ENCODE data around the gene SEL1L2.

SEL1L2 gene

DNA sequence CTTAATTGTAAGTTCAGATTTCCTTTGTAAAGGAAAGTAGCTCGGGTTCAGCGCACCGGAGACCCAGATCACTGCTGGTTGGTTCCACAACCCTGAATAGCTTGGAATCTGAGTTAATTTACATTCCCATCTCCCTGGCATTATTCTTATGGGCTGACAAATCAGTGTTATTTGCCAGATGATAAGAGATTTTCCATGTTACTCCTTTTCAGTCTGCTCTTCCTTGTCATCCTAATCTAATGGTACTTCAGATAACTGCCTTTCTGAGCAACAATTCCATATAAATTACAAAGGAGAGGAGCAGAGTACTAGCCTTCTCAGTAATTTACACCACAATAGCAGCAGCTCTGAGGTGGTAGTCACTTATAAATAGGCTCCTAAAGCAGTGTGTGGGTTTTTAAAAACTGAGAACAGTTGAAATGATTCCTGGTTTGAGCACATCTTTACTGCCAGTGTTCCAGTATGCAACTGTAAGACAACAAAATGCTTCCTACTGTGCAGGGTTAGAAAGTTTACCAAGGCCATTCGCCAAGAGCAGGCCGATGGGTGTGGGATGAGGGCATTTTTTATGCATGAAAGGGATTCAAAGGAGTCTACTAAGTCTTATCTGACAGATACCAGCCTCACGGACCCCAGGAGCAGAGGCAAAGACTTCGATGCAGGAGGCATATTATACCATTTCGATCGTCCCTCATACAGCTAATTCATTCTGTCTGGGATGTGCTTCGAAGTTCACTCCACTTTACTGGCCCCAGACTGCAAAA is 115.8 kb downstream of the SEL1L2 start:
- H3K4me1 ChIP-seq (ENCODE audit: control insufficient read depth in 1 of 2, insufficient read depth in 2 of 2, low read length in 2 of 2): no peaks in the 10 kb centered on the region
- no peaks in the 10 kb centered on the region for H3K27me3 ChIP-seq (ENCODE audit: control insufficient read depth in 1 of 2, insufficient read depth in 2 of 2, low read length in 2 of 2)
- no peak overlapping the region for H3K4me3 ChIP-seq (ENCODE audit: low read depth in 1 of 2, low read length in 2 of 2)
- no peak overlapping the region for H3K27ac ChIP-seq (ENCODE audit: low read depth, low read length)
- H3K36me3 ChIP-seq (ENCODE audit: control insufficient read depth in 1 of 2, insufficient read depth in 2 of 2, low read length in 2 of 2): no peaks in the 10 kb centered on the region
- no peaks in the 10 kb centered on the region for H3K9me3 ChIP-seq (ENCODE audit: control insufficient read depth in 1 of 2, low read length in 2 of 2)
- H3K9ac ChIP-seq (ENCODE audit: low read depth in 1 of 2, low read length in 2 of 2): no peak overlapping the region

GRCh38 chr20:13873831-13874230 is 116.6 kb downstream of the SEL1L2 start:
- no peak overlapping the region for H3K27ac ChIP-seq (ENCODE audit: low read depth, low read length)

DNA sequence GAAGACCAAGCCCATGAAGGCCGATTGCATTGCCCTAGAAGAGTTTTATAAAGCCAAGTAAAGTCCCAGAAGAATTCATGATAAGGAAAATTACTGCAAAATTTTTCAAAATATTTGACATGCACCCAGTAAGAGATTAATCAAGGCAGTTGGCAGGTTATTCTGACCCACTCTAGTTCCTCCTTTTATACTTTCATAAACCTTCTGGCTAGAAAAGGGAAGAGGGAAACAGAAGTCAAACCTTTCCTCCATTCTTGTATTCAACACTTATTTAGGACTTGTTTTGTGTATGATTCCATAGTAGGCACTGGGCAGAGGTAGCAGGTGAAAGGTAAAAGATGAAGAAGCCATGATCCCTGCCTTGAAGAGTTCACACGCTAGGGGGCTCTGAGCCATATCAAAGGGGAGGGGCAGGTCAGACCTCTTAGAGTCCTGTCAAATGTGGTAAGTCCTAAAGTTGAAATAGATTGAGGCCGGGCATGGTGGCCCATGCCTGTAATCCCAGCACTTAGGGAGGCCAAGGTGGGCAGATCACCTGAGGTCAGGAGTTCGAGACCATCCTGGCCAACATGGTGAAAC is 120.2 kb downstream of the SEL1L2 start:
- Histone ChIP-seq H3K9ac (ENCODE audit: low read depth in 1 of 2, low read length in 2 of 2) (no peak overlapping the region), H3K27me3 (ENCODE audit: control insufficient read depth in 1 of 2, insufficient read depth in 2 of 2, low read length in 2 of 2) (no peaks in the 10 kb centered on the region), H3K4me1 (ENCODE audit: control insufficient read depth in 1 of 2, insufficient read depth in 2 of 2, low read length in 2 of 2) (no peaks in the 10 kb centered on the region), H3K27ac (ENCODE audit: low read depth, low read length) (no peak overlapping the region), H3K9me3 (ENCODE audit: control insufficient read depth in 1 of 2, low read length in 2 of 2) (no peaks in the 10 kb centered on the region), H3K4me3 (ENCODE audit: low read depth in 1 of 2, low read length in 2 of 2) (no peak overlapping the region), H3K36me3 (ENCODE audit: control insufficient read depth in 1 of 2, insufficient read depth in 2 of 2, low read length in 2 of 2) (no peaks in the 10 kb centered on the region)

More at GRCh38 chr20:13873831-13874230, 116.6 kb downstream of the SEL1L2 start:
- H3K27me3 ChIP-seq (ENCODE audit: control insufficient read depth in 1 of 2, insufficient read depth in 2 of 2, low read length in 2 of 2): no peaks in the 10 kb centered on the region
- H3K9me3 ChIP-seq (ENCODE audit: control insufficient read depth in 1 of 2, low read length in 2 of 2): no peaks in the 10 kb centered on the region
- no peak overlapping the region for H3K9ac ChIP-seq (ENCODE audit: low read depth in 1 of 2, low read length in 2 of 2)
- no peak overlapping the region for H3K4me3 ChIP-seq (ENCODE audit: low read depth in 1 of 2, low read length in 2 of 2)
- no peaks in the 10 kb centered on the region for H3K36me3 ChIP-seq (ENCODE audit: control insufficient read depth in 1 of 2, insufficient read depth in 2 of 2, low read length in 2 of 2)
- no peaks in the 10 kb centered on the region for H3K4me1 ChIP-seq (ENCODE audit: control insufficient read depth in 1 of 2, insufficient read depth in 2 of 2, low read length in 2 of 2)

GRCh38 chr20:13868331-13868730 is 122.1 kb downstream of the SEL1L2 start:
- Histone ChIP-seq H3K27me3 (ENCODE audit: control insufficient read depth in 1 of 2, insufficient read depth in 2 of 2, low read length in 2 of 2) (no peaks in the 10 kb centered on the region), H3K4me1 (ENCODE audit: control insufficient read depth in 1 of 2, insufficient read depth in 2 of 2, low read length in 2 of 2) (no peaks in the 10 kb centered on the region), H3K4me3 (ENCODE audit: low read depth in 1 of 2, low read length in 2 of 2) (no peak overlapping the region), H3K36me3 (ENCODE audit: control insufficient read depth in 1 of 2, insufficient read depth in 2 of 2, low read length in 2 of 2) (no peaks in the 10 kb centered on the region), H3K9me3 (ENCODE audit: control insufficient read depth in 1 of 2, low read length in 2 of 2) (no peaks in the 10 kb centered on the region), H3K27ac (ENCODE audit: low read depth, low read length) (no peak overlapping the region), H3K9ac (ENCODE audit: low read depth in 1 of 2, low read length in 2 of 2) (no peak overlapping the region)

DNA sequence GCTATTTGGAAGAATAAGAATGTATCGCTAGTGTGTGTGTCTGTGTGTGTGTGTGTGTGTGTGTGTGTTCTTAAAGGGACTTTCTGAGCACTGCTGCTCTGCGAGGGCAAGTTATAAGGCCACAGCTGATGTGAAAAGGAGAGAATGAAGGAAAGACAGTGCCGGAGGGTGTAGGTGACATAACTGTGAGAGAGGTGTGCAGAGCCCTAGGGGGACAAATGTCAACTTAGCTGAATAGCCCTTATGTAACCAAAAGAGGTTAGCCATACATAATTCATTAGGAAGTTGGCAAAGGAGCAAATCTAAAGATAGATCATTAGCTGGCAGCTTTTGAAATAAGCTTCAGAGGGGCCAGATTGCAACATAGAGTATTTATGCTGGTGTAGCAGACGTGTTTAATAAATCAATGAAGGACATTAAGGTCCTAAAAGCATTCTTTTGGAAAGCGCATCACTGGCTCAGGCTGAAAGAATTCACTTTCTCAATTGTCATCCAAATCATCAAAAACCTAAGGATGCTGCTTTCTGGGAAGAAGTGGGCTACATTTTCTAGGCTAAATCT is 124.5 kb downstream of the SEL1L2 start:
- Histone ChIP-seq H3K4me3 (ENCODE audit: low read depth in 1 of 2, low read length in 2 of 2) (no peak overlapping the region), H3K9ac (ENCODE audit: low read depth in 1 of 2, low read length in 2 of 2) (no peak overlapping the region), H3K36me3 (ENCODE audit: control insufficient read depth in 1 of 2, insufficient read depth in 2 of 2, low read length in 2 of 2) (no peaks in the 10 kb centered on the region), H3K27me3 (ENCODE audit: control insufficient read depth in 1 of 2, insufficient read depth in 2 of 2, low read length in 2 of 2) (no peaks in the 10 kb centered on the region), H3K9me3 (ENCODE audit: control insufficient read depth in 1 of 2, low read length in 2 of 2) (no peaks in the 10 kb centered on the region), H3K4me1 (ENCODE audit: control insufficient read depth in 1 of 2, insufficient read depth in 2 of 2, low read length in 2 of 2) (no peaks in the 10 kb centered on the region), H3K27ac (ENCODE audit: low read depth, low read length) (no peak overlapping the region)

DNA sequence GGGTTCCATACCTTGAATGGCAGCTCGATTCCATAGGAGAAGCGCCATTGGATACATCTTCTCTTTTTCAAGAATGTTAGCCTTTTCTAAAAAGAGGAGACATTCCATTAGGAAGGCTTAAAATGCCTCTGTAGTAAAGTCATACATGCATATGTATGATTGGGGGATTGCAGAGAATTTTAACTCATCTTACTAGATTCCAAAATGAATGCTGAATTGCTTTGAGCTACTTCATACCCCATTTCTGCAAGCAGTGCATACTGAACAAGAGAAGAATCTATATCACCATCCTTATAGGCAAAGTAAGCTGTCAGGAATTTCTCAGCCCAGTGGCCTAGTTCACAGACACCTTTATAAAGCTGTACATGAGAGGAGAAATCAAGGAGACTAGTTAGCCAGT is 125.3 kb downstream of the SEL1L2 start:
- Histone ChIP-seq H3K9ac (ENCODE audit: low read depth in 1 of 2, low read length in 2 of 2) (no peak overlapping the region), H3K9me3 (ENCODE audit: control insufficient read depth in 1 of 2, low read length in 2 of 2) (no peaks in the 10 kb centered on the region), H3K4me1 (ENCODE audit: control insufficient read depth in 1 of 2, insufficient read depth in 2 of 2, low read length in 2 of 2) (no peaks in the 10 kb centered on the region), H3K27me3 (ENCODE audit: control insufficient read depth in 1 of 2, insufficient read depth in 2 of 2, low read length in 2 of 2) (no peaks in the 10 kb centered on the region), H3K27ac (ENCODE audit: low read depth, low read length) (no peak overlapping the region), H3K4me3 (ENCODE audit: low read depth in 1 of 2, low read length in 2 of 2) (no peak overlapping the region), H3K36me3 (ENCODE audit: control insufficient read depth in 1 of 2, insufficient read depth in 2 of 2, low read length in 2 of 2) (no peaks in the 10 kb centered on the region)

- Histone ChIP-seq H3K36me3 (ENCODE audit: control insufficient read depth in 1 of 2, insufficient read depth in 2 of 2, low read length in 2 of 2) (no peaks in the 10 kb centered on the region), H3K4me1 (ENCODE audit: control insufficient read depth in 1 of 2, insufficient read depth in 2 of 2, low read length in 2 of 2) (no peaks in the 10 kb centered on the region), H3K9ac (ENCODE audit: low read depth in 1 of 2, low read length in 2 of 2) (no peak overlapping the region), H3K9me3 (ENCODE audit: control insufficient read depth in 1 of 2, low read length in 2 of 2) (no peaks in the 10 kb centered on the region), H3K4me3 (ENCODE audit: low read depth in 1 of 2, low read length in 2 of 2) (no peak overlapping the region), H3K27me3 (ENCODE audit: control insufficient read depth in 1 of 2, insufficient read depth in 2 of 2, low read length in 2 of 2) (no peaks in the 10 kb centered on the region), H3K27ac (ENCODE audit: low read depth, low read length) (no peak overlapping the region)
These were observed 127.2 kb downstream of the SEL1L2 start for GRCh38 chr20:13863244-13863643.

GRCh38 chr20:13862245-13862644 is 128.2 kb downstream of the SEL1L2 start:
- no peaks in the 10 kb centered on the region for H3K4me1 ChIP-seq (ENCODE audit: control insufficient read depth in 1 of 2, insufficient read depth in 2 of 2, low read length in 2 of 2)

DNA sequence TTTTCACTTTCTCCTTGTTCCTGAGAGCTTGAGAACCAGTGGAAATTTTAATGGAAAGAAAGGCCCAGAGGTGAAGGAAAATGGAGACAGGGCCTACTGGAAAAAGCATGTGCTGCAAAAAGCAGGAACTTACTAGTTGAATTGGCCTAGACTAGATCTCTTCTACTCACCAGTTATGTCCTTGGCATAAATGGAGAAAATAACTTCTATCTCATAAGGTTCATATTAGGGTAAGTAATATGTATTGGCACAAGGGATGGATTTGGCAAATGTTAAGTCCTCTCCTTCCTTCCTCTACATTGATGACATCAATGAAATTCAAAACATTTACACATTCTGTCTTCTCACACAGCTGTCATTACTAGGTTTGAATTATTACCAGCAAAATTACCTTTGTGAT is 131.5 kb downstream of the SEL1L2 start:
- no peaks in the 10 kb centered on the region for H3K36me3 ChIP-seq (ENCODE audit: control insufficient read depth in 1 of 2, insufficient read depth in 2 of 2, low read length in 2 of 2)
- H3K27me3 ChIP-seq (ENCODE audit: control insufficient read depth in 1 of 2, insufficient read depth in 2 of 2, low read length in 2 of 2): no peaks in the 10 kb centered on the region
- no peaks in the 10 kb centered on the region for H3K9me3 ChIP-seq (ENCODE audit: control insufficient read depth in 1 of 2, low read length in 2 of 2)
- no peak overlapping the region for H3K9ac ChIP-seq (ENCODE audit: low read depth in 1 of 2, low read length in 2 of 2)
- H3K4me1 ChIP-seq (ENCODE audit: control insufficient read depth in 1 of 2, insufficient read depth in 2 of 2, low read length in 2 of 2): no peaks in the 10 kb centered on the region
- no peak overlapping the region for H3K4me3 ChIP-seq (ENCODE audit: low read depth in 1 of 2, low read length in 2 of 2)
- H3K27ac ChIP-seq (ENCODE audit: low read depth, low read length): no peak overlapping the region

More at GRCh38 chr20:13862245-13862644, 128.2 kb downstream of the SEL1L2 start:
- no peaks in the 10 kb centered on the region for H3K27me3 ChIP-seq (ENCODE audit: control insufficient read depth in 1 of 2, insufficient read depth in 2 of 2, low read length in 2 of 2)
- H3K27ac ChIP-seq (ENCODE audit: low read depth, low read length): no peak overlapping the region
- no peaks in the 10 kb centered on the region for H3K36me3 ChIP-seq (ENCODE audit: control insufficient read depth in 1 of 2, insufficient read depth in 2 of 2, low read length in 2 of 2)
- no peaks in the 10 kb centered on the region for H3K9me3 ChIP-seq (ENCODE audit: control insufficient read depth in 1 of 2, low read length in 2 of 2)
- no peak overlapping the region for H3K4me3 ChIP-seq (ENCODE audit: low read depth in 1 of 2, low read length in 2 of 2)
- H3K9ac ChIP-seq (ENCODE audit: low read depth in 1 of 2, low read length in 2 of 2): no peak overlapping the region

GRCh38 chr20:13858439-13858838 is 132.0 kb downstream of the SEL1L2 start:
- Histone ChIP-seq H3K4me1 (ENCODE audit: control insufficient read depth in 1 of 2, insufficient read depth in 2 of 2, low read length in 2 of 2) (no peaks in the 10 kb centered on the region), H3K36me3 (ENCODE audit: control insufficient read depth in 1 of 2, insufficient read depth in 2 of 2, low read length in 2 of 2) (no peaks in the 10 kb centered on the region), H3K4me3 (ENCODE audit: low read depth in 1 of 2, low read length in 2 of 2) (no peak overlapping the region), H3K27me3 (ENCODE audit: control insufficient read depth in 1 of 2, insufficient read depth in 2 of 2, low read length in 2 of 2) (no peaks in the 10 kb centered on the region), H3K9ac (ENCODE audit: low read depth in 1 of 2, low read length in 2 of 2) (no peak overlapping the region), H3K27ac (ENCODE audit: low read depth, low read length) (no peak overlapping the region), H3K9me3 (ENCODE audit: control insufficient read depth in 1 of 2, low read length in 2 of 2) (no peaks in the 10 kb centered on the region)

Measured in duodenal mucosa (tissue), 2 donors.